ENCODE data around the gene SORCS2. TPM values are rescaled to one million over a fixed set of nuclear protein-coding genes. Genes with fewer than 3 reads are reported as not detected.

SORCS2 gene
- total RNA-seq, 2 donors from 2014 or later = 0.68 to 0.92 TPM

DNA sequence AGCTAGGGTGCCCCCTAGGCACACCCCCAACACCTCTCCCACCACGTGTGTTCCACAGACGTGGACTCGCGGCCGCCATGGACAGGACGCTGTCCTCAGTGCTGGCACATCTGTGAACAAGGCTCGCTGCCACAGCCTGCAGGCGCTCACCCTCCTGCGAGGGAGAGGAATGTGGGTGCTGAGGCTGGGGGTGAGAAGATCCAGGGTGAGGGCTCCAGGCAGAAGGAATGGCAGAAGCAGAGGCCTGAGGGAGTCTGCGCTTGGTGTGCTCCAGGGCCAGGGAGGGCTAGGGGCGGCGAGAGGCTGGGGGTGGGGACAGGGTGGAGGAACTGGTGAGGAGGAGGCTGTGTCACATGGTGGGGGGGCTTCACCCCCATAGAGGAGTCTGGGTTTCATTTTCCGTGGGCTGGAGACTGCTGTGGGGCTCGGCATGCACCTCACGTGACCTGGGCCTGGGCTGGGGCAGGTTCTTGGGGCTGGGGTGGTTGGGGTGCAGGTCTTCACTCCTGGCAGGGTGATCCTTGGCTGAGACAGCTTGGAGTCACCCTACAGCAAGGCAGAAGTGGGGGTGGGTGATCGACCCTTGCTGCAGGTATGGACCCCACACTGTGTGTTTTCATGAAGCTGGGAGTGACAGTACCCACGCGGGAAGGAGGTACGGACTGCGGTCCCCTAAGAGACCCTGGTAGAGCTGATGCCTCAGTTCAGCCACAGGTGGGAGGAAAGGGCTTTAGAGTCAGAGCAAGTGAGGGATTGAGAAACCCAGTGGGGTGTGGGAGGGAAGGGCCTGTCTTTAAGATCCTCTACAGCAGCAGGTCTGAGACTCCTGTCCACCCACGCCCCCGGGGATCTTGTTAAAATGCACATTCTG is 138.7 kb downstream of the SORCS2 start:
- H3K36me3 ChIP-seq = no peaks in the 10 kb centered on the region
- DNase-seq (ENCODE audit: low spot score) = no peak

DNA sequence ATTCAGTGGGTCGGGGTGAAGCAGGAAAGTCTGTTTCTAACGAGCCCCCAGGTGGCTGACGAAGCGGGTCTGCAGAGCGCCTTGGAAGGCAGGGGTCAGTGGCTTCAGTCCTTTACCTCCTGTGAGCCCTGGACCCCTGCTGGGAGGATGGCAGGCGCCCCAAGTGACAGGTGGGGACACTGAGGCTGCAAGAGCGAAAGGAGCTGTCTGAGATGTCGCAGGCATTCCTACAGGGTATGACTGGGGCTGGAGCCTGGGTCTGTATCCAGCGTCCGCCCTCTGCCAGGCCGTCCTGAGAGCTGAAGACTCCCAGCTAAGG is 139.3 kb downstream of the SORCS2 start:
- no peak overlapping the region for H3K27ac ChIP-seq
- TF ChIP-seq, protein P1, sequence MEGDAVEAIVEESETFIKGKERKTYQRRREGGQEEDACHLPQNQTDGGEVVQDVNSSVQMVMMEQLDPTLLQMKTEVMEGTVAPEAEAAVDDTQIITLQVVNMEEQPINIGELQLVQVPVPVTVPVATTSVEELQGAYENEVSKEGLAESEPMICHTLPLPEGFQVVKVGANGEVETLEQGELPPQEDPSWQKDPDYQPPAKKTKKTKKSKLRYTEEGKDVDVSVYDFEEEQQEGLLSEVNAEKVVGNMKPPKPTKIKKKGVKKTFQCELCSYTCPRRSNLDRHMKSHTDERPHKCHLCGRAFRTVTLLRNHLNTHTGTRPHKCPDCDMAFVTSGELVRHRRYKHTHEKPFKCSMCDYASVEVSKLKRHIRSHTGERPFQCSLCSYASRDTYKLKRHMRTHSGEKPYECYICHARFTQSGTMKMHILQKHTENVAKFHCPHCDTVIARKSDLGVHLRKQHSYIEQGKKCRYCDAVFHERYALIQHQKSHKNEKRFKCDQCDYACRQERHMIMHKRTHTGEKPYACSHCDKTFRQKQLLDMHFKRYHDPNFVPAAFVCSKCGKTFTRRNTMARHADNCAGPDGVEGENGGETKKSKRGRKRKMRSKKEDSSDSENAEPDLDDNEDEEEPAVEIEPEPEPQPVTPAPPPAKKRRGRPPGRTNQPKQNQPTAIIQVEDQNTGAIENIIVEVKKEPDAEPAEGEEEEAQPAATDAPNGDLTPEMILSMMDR (IDR thresholded peaks at IDR 0.05) = no peak
- H3K4me3 ChIP-seq = no peak overlapping the region
- no peaks in the 10 kb centered on the region for H3K27me3 ChIP-seq (replicated peaks; ENCODE audit: insufficient read depth)
- no peaks in the 10 kb centered on the region for H3K9me3 ChIP-seq
- peaks cover 0 to 20% of the 10 kb centered on the region in 2 donors for H3K4me1 ChIP-seq (ENCODE audit: control insufficient read depth in 1 of 2, low read depth in 2 of 2)
- ATAC-seq (ENCODE audit: insufficient number of reproducible peaks, low FRiP score, low read depth) = no peak
- no peak for DNase-seq (ENCODE audit: low spot score)
- no peaks in the 10 kb centered on the region for H3K36me3 ChIP-seq

More for the DNA sequence above, 138.7 kb downstream of the SORCS2 start:
- Histone ChIP-seq H3K4me3 (no peak overlapping the region), H3K27me3 (replicated peaks; ENCODE audit: insufficient read depth) (no peaks in the 10 kb centered on the region), H3K27ac (no peak overlapping the region), H3K4me1 (ENCODE audit: control insufficient read depth in 1 of 2, low read depth in 2 of 2) (peaks cover 0 to 20% of the 10 kb centered on the region in 2 donors), H3K9me3 (no peaks in the 10 kb centered on the region)
- TF ChIP-seq, protein P1 (IDR thresholded peaks at IDR 0.05) = no peak
- no peak for ATAC-seq (ENCODE audit: insufficient number of reproducible peaks, low FRiP score, low read depth)

DNA sequence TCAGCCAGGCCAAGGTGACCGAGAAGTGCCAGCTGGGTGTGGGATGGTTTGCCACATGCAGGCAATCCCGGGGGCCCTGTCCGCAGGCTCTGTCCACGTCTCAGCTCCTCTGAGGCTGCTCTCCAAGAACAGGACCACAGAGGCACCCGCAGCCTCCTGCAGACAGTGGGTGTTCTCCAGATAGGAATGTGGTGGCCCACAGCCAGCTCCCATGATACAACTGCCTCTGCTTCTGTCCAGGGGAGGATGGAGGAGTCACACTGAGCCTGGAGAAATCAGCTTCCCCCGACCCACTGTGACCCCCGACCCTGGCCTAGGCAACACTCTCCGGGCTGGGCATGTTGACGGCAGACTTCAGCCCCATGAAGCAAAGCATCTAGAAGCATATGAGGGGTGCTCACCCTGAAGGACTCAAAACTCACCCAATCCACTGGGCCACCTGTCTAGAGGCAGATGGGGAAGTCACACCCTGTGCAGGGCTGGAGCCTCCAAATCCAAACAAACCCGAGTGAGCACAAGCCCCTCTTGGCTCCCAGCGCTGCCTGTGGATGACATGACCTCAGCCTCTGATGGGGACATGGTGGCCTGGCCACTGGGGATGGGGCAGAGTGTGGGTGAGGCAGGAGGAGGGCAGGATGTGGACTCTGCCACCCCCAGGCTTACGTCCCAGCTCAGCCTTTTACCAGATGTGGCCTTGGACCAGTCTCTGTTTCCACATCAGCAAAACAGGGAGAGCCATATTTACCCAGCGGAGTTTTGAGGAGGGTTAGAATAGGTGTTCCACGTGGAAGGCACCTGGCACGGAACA is 140.1 kb downstream of the SORCS2 start:
- Histone ChIP-seq H3K36me3 (no peaks in the 10 kb centered on the region), H3K27ac (no peak overlapping the region), H3K27me3 (replicated peaks; ENCODE audit: insufficient read depth) (no peaks in the 10 kb centered on the region), H3K4me3 (no peak overlapping the region), H3K9me3 (no peaks in the 10 kb centered on the region), H3K4me1 (ENCODE audit: control insufficient read depth in 1 of 2, low read depth in 2 of 2) (peaks cover 0 to 20% of the 10 kb centered on the region in 2 donors)
- ATAC-seq (ENCODE audit: insufficient number of reproducible peaks, low FRiP score, low read depth) = no peak
- TF ChIP-seq, protein P1 (IDR thresholded peaks at IDR 0.05) = no peak
- DNase-seq (ENCODE audit: low spot score) = no peak

DNA sequence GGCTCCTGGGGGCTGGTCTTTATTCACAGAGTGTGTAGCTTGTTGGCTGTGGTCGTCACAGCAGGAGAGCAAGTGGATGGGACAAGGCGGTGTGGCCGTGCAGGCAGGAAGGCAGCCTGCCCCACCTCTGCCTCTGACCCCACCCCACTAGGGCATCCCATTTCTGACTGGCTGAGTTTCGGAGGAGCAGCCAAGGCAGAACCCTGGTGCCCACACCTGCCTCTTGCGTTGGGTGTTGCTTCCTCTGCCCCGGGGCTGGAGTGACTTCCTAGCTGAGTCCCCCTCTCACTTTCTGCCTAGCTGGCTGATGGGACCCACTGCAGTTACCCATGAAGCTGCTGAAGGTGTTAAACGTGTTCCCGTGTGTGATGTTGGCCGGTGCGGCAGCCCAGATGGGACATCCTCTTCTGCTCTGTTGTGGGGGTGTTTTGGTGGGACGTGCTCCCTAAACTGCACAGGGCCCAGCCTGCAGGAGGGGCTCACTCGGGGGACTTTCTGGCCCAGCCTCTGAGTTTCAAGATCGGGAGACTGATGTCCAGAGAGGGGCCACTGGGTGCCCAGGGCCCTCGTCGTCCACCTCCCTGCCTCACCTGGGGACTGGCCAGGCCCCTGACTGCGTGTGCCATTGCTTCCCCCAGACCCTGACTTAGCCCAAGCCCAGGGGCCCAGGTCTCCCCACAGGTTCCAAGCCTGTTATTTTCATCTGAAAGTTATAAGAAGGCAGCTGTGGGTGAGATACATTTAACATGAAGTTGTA is 140.9 kb downstream of the SORCS2 start:
- DNase-seq (ENCODE audit: low spot score) (no peak), ATAC-seq (ENCODE audit: insufficient number of reproducible peaks, low FRiP score, low read depth) (no peak)
- Histone ChIP-seq H3K27ac (no peak overlapping the region), H3K36me3 (no peaks in the 10 kb centered on the region), H3K9me3 (no peaks in the 10 kb centered on the region), H3K4me1 (ENCODE audit: control insufficient read depth in 1 of 2, low read depth in 2 of 2) (peaks cover 0 to 19% of the 10 kb centered on the region in 2 donors), H3K4me3 (no peak overlapping the region), H3K27me3 (replicated peaks; ENCODE audit: insufficient read depth) (no peaks in the 10 kb centered on the region)
- TF ChIP-seq, protein P1 (IDR thresholded peaks at IDR 0.05) = no peak
